GM21360 (cell line): ENCODE results near the gene ATP6AP2.
"Not testable (repeated sequence)": the region's sequence is repeated elsewhere in the genome, so short reads cannot be mapped to it uniquely, and the experiment has no call there.

Experiments used
- ATAC-seq: cut with Tn5 transposase; IDR thresholded peaks from one replicate; pipeline ENCODE4 v1.9.1; 2021; ENCODE audit warnings: mild to moderate bottlenecking, moderate library complexity; ENCODE audit not compliant: unreplicated experiment

Gene ATP6AP2

GRCh38 chrX:40580537-40581335 is at the start of gene ATP6AP2:
ATP6AP2 (plus strand) TSS chrX:40580970; CDS start chrX:40581066, 96 bp downstream.
- peak; percentile 93 for ATAC-seq

DNA sequence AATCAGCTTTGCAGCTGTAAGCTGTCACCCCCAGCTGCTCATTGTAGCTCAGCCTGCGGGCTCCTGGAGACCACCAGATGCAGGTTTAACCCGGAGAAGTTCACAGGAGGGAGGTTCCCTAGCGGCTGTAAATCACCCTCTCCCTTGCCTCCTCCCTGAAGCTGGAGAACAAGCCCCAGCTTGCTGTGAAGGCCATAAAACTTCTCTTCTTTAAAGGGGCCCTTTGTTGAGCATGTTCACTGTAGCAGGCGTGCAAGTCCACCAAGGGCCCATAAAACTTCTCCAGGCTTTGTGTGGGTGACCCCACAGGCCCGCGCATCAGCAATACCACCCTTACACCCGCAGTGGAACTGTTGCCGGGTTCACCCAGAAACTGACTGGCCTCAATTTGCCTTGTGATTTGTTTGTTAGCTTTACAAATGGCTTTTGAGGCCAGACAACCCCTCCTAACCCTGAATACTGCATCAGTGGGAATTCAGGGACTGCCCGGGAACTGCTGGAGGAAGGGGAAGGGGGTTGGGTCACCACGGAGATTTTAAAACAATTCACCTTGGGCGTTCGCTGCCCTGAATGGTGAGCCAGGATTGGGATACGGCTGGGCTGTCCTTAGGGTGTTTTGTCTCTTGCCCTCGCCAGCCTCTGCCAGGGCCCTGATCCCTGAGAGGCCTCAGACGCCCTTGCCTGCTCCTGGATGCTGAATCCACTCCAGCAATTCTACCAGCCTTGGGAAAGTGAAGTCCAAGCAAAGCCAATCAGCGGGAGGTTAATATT is 49.5 kb upstream of the ATP6AP2 start:
- no peak for ATAC-seq

- ATAC-seq = no peak
Measured at GRCh38 chrX:40537310-40537709, 43.5 kb upstream of the ATP6AP2 start.

GRCh38 chrX:40538406-40538805 is 42.4 kb upstream of the ATP6AP2 start:
- ATAC-seq = no peak

- peak; percentile 48 for ATAC-seq
Measured at GRCh38 chrX:40539214-40540142, 41.3 kb upstream of the ATP6AP2 start.

DNA sequence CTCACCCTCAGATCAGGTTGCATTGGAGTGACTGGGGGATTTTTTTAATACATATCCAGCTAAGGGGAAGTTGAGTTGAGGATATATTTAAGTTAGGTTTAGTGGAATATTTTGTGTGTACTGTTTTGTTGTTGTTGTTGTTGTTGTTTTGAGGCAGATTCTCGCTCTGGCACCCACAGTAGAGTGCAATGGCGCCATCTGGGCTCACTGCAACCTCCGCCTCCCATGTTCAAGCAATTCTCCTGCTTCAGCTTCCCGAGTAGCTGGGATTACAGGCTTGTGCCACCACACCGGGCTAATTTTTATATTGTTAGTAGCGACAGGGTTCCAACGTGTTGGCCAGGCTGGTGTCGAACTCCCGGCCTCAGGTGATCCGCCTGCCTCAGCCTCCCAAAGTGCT is 38.6 kb upstream of the ATP6AP2 start:
- no peak for ATAC-seq

DNA sequence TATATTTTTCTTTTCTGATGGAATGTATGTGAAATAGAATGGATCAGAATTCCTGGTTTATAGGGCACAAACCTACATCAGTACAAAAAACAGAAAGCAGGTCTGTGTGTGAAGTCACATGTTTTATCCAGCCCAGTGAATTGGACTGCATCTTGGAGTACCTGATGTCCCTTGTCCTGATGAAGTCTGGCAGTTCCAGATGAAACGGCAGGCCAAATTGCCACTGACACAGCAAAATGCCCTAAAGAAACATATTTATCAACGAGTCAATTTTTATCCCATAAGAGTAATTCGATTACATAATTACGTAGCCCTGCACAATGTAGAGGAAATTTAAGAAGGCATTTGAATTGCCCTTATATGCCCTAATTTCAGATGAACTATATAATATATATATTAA is 37.8 kb upstream of the ATP6AP2 start:
- no peak for ATAC-seq

GRCh38 chrX:40543661-40544328 is 37.0 kb upstream of the ATP6AP2 start:
- ATAC-seq = no peak

- ATAC-seq = no peak
Measured at GRCh38 chrX:40544343-40545266, 36.2 kb upstream of the ATP6AP2 start.

DNA sequence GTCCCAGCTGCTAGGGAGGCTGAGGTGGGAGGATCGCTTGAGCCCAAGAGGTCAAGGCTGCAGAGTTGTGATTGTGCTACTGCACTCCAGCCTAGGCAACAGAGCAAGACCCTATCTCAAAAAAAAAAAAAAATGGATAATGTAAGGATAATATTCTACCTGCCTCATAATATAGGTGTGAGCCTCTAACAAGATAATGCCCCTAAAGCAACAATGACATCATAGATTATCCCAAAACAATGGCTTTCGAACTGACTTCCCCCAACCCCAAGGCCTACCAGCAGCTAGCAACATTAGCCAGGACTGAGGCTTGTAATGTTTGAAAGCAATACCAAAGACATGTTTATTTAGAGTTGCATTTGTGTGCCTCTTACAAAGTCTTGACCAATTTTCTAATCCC is 33.9 kb upstream of the ATP6AP2 start:
- no peak for ATAC-seq

DNA sequence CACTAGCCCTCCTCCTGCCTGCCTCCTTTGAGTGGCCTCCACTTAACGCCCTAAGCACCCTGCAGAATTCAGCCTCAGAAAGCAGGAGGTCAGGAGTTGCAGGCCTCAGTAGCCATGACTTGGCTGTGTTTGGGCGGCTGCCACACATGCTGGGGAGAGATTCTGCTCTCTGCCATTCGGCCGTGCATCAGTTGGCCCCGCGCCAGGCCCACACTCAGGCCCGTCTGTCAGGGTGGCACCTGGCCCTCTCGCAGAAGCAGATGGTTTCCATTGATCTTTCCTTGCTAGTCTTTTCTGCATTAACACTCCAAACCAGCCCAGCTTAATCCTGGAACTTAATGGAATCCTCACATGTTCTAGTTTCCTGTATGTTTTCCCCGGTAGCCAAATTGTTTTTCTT is 30.7 kb upstream of the ATP6AP2 start:
- ATAC-seq = no peak

DNA sequence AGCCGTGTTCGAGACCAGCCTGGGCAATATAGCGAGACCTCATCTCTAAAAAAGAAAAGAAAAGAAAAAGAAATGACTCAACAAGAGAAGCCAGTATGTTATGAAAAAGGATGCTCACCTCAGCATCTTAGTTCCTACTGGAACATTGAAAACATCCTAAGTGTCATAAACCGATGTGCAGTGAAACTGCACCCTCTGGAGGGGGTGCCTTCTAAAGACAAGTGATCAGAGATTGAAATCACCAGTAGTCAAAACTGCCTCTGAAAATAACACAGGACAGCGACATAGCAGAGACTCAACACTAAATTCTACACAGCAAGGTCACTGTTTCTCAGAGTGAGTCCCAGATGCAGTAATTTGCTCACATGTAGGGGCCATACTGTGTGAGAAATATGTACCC is 28.0 kb upstream of the ATP6AP2 start:
- ATAC-seq = no peak

DNA sequence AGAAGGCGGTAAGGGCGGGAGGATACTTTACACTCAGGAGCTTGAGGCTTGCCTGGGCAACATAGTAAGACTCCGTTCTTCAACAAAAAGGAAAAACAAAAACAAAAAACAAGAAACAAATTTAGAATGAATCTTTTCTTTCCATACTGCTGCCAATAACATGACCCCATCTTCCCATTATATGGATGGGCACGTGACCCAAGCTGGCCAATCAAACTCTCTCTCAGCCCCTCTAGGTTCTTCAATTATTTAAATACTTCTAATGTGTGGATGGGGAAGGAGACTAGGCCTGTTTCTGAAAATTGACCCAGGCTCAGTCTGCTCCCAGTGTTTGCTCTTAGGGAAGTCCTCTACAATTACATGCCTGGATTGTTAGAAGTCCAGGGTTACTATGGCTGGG is 22.2 kb upstream of the ATP6AP2 start:
- ATAC-seq = no peak

DNA sequence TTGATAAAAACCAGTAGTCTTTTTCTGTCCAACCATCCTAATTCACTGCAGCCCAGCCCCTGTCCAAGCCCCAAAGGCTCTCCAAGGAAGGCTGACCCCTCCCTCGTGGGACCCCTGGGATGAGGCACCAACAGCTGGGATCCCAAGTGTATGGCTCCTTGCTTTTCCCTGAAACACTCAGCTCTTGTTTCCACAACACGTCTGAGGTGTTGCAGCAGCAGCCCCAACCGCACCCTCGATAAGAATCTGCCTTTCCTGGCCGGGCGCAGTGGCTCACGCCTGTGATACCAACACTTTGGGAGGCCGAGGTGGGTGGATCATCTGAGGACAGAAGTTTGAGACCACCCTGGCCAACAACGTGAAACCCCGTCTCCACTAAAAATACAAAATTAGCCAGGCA is 17.0 kb upstream of the ATP6AP2 start:
- ATAC-seq = no peak

DNA sequence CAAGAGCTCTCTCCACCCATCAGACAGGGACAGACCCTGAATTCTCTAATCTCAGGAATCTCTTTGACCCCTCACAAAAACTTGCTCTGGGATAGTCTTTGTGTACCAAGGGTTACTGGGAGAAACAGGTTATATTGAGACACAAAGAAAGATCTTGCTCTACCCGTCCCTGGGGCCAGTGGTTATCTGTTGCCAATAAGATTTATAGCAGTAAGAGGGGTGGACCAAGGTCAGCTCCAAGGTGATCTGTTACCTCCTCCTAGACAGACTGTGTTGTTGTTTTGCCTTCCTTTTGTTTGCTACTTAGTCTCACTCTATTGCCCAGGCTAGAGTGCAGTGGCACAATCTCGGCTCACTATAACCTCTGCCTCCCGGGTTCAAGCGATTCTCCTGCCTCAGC is 16.3 kb upstream of the ATP6AP2 start:
- ATAC-seq = no peak

DNA sequence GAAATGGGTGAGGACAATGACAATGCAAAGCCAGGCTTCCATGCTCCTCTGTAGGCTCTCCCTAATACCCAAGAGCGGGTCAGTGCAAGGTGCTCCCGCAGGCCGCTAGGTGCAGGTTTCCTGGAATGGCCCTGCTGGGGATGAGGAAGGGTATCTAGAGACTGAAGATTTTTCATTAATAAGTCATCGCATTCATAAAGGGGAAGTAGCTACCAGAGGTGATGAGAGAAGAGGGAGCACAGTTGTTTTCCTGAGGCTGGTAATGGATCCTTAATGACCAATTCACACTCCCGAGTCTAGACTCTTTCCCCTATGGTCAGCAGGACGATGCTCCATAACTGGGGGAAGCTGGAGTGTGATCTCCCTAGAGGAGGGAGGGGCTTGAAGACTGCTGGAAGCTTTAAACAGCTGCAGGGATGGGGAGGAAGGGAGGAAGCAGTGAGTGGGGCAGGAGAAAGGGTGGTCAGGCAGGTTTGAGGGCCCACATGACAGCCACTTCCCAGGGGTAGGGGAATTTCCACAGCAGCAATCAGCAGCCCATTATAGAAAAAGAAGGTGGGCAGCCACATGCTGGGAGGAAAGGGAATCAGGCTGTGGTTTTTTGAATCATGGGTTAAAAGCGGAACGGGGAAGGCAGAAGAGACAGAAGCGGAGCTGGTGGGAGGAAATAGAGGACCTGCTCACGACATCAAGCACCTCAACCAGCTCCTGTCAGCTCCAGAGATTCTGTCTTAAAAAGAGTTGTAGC is 10.2 kb upstream of the ATP6AP2 start:
- peak; percentile 54 for ATAC-seq

GRCh38 chrX:40571164-40571563 is 9.6 kb upstream of the ATP6AP2 start:
- not testable (repeated sequence) for ATAC-seq

DNA sequence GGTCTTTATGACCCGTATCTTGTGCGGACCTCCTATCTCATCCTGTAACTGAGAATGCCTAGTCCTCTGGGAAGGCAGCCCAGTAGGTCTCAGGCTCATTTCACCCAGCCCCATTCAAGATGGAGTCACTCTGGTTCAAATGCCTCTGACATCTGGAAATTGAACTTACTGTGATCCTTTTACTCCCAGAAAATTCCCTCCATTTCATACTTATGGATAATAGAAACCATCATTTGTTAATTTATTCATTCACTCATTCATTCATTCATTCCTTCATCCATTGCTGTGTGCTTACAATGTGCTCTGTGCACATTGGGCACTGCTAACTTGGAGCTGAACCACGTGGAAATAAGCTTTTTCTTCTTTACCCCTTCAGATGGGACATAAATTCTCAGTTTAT is 9.2 kb upstream of the ATP6AP2 start:
- no peak for ATAC-seq

DNA sequence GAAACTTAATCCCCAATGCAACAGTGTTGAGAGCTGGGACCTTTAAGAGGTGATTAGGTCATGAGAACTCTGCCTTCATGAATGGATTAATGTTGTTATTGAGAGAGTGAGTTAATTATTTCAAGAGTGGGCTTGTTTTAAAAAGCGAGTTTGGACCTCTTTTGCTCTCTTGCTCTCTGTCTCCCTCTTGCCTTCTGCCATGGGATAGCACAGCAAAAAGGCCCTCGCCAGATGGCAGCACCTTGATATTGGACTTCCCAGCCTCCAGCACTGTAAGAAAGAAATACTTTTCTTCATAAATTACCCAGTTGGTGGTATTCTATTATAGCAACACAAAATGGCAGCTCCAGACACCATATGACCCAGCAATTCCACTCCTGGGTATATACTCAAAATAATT is 7.0 kb upstream of the ATP6AP2 start:
- ATAC-seq = no peak
